Nucleus accumbens (tissue), 56 donors: ENCODE results near the gene CNOT11.
A peak's percentile ranks its signal among the peaks of the same experiment; 100 is the strongest.
"Not testable (repeated sequence)": the region's sequence is repeated elsewhere in the genome, so short reads cannot be mapped to it uniquely, and the experiment has no call there.

Source experiments
- DNase-seq, 56 donors: peaks; one replicate each; lab custom pipeline; 2025; lab: John Stamatoyannopoulos, UW

Gene CNOT11

GRCh38 chr2:101252408-101253012, at the start of gene CNOT11:
CNOT11 (plus strand) TSS chr2:101252886; CDS start chr2:101252965, 79 bp downstream.
- peak; percentile 33 to 98 (median 94) for DNase-seq

- no peak for DNase-seq
Observed at GRCh38 chr2:101204400-101205115, 48.1 kb upstream of the CNOT11 start.

- DNase-seq: peak in 40 of 56 donors; percentile 1 to 71 (median 16)
Observed at GRCh38 chr2:101205521-101206479, 46.9 kb upstream of the CNOT11 start.

GRCh38 chr2:101208830-101209229, 43.9 kb upstream of the CNOT11 start:
- no peak for DNase-seq

GRCh38 chr2:101219246-101219645, 33.4 kb upstream of the CNOT11 start:
- DNase-seq: no peak

GRCh38 chr2:101220091-101220490, 32.6 kb upstream of the CNOT11 start:
- DNase-seq: not testable (repeated sequence)

- no peak for DNase-seq
Observed at GRCh38 chr2:101223814-101224231, 28.9 kb upstream of the CNOT11 start.

- DNase-seq: no peak
Observed at GRCh38 chr2:101230541-101231001, 22.1 kb upstream of the CNOT11 start.

GRCh38 chr2:101231240-101231639, 21.4 kb upstream of the CNOT11 start:
- no peak for DNase-seq

- no peak for DNase-seq
Observed at GRCh38 chr2:101231937-101232730, 20.6 kb upstream of the CNOT11 start.

GRCh38 chr2:101232770-101233169, 19.9 kb upstream of the CNOT11 start:
- DNase-seq: no peak

GRCh38 chr2:101234169-101234938, 18.3 kb upstream of the CNOT11 start:
- no peak for DNase-seq

- not testable (repeated sequence) for DNase-seq
Observed at GRCh38 chr2:101235956-101236355, 16.7 kb upstream of the CNOT11 start.

- not testable (repeated sequence) for DNase-seq
Observed at GRCh38 chr2:101237944-101238343, 14.7 kb upstream of the CNOT11 start.

- DNase-seq: no peak
Observed at GRCh38 chr2:101238930-101239759, 13.5 kb upstream of the CNOT11 start.

- DNase-seq: not testable (repeated sequence)
Observed at GRCh38 chr2:101239760-101240118, 12.9 kb upstream of the CNOT11 start.

GRCh38 chr2:101240694-101241093, 12.0 kb upstream of the CNOT11 start:
- not testable (repeated sequence) for DNase-seq

GRCh38 chr2:101241158-101241557, 11.5 kb upstream of the CNOT11 start:
- DNase-seq: no peak
